Testis (tissue), 2 donors: ENCODE results near the gene PTP4A1.

Experiments used
- POLR2A ChIP-seq: fragments of 450-650 bp; IDR thresholded peaks from one replicate; pipeline ENCODE4 v1.6.1; 2017; ENCODE audit warnings: antibody characterized with exemption, mild to moderate bottlenecking, moderate library complexity
- TF ChIP-seq, protein P1 (sequence below), 3 experiments: fragments of 450-650 bp in 2 of 3; fragments of 200-600 bp in 1 of 3; sonication (generic) in 1 of 3; IDR thresholded peaks; one replicate each; pipeline ENCODE4 v1.5.1; 2016 to 2019; ENCODE audit warnings: antibody characterized with exemption in 3 of 3, mild to moderate bottlenecking in 2 of 3, moderate library complexity in 1 of 3

DNA sequence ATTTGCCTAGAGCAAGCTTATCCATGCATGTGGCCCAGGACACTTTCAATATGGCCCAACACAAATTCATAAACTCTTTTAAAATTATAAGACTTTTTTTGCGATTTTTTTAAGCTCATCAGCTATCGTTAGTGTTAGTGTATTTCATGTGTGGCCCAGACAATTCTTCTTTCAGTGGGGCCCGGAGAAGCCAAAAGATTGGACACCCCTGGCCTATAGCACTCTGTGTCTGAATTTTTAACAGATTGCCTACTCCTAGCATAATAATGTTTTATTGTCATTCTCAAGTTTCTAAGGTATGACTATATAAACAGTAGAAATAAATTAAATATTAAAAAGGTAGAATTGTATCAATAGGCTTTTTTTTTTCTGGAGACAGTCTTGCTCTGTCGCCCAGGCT is 48.6 kb upstream of the PTP4A1 start:
- TF ChIP-seq, protein P1, sequence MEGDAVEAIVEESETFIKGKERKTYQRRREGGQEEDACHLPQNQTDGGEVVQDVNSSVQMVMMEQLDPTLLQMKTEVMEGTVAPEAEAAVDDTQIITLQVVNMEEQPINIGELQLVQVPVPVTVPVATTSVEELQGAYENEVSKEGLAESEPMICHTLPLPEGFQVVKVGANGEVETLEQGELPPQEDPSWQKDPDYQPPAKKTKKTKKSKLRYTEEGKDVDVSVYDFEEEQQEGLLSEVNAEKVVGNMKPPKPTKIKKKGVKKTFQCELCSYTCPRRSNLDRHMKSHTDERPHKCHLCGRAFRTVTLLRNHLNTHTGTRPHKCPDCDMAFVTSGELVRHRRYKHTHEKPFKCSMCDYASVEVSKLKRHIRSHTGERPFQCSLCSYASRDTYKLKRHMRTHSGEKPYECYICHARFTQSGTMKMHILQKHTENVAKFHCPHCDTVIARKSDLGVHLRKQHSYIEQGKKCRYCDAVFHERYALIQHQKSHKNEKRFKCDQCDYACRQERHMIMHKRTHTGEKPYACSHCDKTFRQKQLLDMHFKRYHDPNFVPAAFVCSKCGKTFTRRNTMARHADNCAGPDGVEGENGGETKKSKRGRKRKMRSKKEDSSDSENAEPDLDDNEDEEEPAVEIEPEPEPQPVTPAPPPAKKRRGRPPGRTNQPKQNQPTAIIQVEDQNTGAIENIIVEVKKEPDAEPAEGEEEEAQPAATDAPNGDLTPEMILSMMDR (IDR thresholded peaks at IDR 0.05) = no peak
- no peak for TF ChIP-seq POLR2A
